Brain microvascular endothelial cell (primary cell): ENCODE data around the gene SOAT2.

ENCODE experiments used
- DNase-seq: peaks from one replicate; pipeline ENCODE4 v3.0.0-alpha.2; 2020
- H3K27ac ChIP-seq: fragments of 250-450 bp; sonication (Bioruptor Pico); 2 replicates; pipeline ENCODE4 v1.5.1; 2020; ENCODE audit warnings: mild to moderate bottlenecking, moderate library complexity
- H3K27me3 ChIP-seq: fragments of 250-450 bp; sonication (Bioruptor Pico); replicated peaks from 2 replicates; pipeline ENCODE4 v1.5.1; 2020; ENCODE audit warnings: mild to moderate bottlenecking
- H3K36me3 ChIP-seq: fragments of 250-450 bp; sonication (Bioruptor Pico); replicated peaks from 2 replicates; pipeline ENCODE4 v1.5.1; 2020; ENCODE audit warnings: mild to moderate bottlenecking
- H3K4me3 ChIP-seq: 2 replicates; pipeline ENCODE4 v1.5.1; 2011; ENCODE audit warnings: low read depth, mild to moderate bottlenecking, control low read depth, low read length, moderate library complexity
- in situ Hi-C: cut with HindIII; loops from 2 replicates; pipeline ENCODE4 v1.10.0; 2017; ENCODE audit warnings: low sequenced_read_pairs, low pct_ligation_motif_present
- TF ChIP-seq, protein P1 (sequence below): IDR thresholded peaks from 2 replicates; pipeline ENCODE4 v1.5.1; 2011; ENCODE audit warnings: low read depth, mild to moderate bottlenecking, moderate library complexity, low read length, control low read depth, inconsistent platforms; ENCODE audit errors: missing control alignments

The SOAT2 gene

DNA sequence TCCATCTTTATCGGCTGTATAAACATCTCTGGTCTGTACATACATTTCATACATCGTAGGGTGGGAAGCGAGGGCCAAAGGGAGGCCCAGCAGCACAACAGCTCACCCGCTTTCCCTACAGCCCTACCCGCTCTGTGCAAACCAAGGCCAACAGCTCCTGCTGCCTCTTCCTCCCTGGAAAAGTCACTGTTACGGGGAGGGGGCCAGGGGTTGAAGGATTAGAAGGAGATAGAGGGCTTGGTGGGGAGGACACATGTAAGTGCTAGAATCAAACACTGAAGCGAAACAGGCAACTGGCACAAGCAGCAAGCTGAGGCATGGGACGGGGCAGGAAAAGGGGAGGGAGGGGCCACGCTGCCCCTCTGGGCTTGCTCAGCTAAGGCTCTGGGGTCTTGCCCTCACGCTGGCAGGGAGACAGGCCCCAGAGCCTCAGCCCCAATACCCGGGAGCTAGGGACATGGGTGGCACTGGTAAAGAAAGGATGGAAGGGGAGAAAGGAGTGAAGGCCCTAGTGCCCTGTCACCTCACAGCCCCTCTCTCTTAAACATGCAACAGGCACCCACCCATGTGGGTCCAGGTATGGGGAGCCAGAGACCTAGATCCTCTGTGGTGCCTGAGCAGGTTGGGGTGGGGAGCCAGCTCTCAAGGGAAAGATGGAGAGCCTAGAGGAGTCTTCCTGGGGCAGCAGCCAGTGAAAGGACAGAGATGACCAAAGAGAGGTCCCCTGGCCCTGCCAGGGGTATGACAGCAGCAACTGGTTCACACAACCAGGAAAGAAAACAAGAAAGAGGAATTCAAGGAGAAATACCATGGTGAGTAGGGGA is 38.5 kb upstream of the SOAT2 start:
- peak overlapping the region; percentile 46 for H3K27ac ChIP-seq
- TF ChIP-seq, protein P1, sequence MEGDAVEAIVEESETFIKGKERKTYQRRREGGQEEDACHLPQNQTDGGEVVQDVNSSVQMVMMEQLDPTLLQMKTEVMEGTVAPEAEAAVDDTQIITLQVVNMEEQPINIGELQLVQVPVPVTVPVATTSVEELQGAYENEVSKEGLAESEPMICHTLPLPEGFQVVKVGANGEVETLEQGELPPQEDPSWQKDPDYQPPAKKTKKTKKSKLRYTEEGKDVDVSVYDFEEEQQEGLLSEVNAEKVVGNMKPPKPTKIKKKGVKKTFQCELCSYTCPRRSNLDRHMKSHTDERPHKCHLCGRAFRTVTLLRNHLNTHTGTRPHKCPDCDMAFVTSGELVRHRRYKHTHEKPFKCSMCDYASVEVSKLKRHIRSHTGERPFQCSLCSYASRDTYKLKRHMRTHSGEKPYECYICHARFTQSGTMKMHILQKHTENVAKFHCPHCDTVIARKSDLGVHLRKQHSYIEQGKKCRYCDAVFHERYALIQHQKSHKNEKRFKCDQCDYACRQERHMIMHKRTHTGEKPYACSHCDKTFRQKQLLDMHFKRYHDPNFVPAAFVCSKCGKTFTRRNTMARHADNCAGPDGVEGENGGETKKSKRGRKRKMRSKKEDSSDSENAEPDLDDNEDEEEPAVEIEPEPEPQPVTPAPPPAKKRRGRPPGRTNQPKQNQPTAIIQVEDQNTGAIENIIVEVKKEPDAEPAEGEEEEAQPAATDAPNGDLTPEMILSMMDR, result no peak
- in situ Hi-C loops, result no loop called here
- H3K27me3 ChIP-seq, result no peaks in the 10 kb centered on the region
- no peak overlapping the region for H3K4me3 ChIP-seq
- DNase-seq, result no peak
- peaks cover 49% of the 10 kb centered on the region for H3K36me3 ChIP-seq

DNA sequence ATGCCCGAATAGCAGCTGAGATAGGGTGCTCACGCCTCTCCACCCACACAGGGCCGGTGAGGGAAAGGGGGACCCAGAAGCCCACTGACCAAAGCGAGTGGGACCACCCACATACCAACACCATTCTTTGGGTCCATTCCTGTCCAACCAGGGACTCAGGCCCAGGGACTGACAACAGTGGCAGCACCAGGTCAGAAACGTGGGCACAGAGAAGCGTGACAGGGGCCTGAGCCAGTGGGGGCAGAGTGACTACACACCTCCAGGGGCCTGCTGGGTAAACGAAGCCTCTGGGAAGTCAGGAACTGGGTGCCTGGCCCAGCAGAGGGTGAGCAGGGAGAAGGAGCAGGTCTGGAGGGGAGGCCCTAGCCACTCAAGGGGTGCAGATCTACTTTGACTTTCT is 37.8 kb upstream of the SOAT2 start:
- DNase-seq, result no peak
- Histone ChIP-seq H3K36me3 (peaks cover 44% of the 10 kb centered on the region), H3K27me3 (no peaks in the 10 kb centered on the region), H3K27ac (no peak overlapping the region), H3K4me3 (no peak overlapping the region)
- TF ChIP-seq, protein P1, result no peak
- in situ Hi-C loops, result no loop called here

DNA sequence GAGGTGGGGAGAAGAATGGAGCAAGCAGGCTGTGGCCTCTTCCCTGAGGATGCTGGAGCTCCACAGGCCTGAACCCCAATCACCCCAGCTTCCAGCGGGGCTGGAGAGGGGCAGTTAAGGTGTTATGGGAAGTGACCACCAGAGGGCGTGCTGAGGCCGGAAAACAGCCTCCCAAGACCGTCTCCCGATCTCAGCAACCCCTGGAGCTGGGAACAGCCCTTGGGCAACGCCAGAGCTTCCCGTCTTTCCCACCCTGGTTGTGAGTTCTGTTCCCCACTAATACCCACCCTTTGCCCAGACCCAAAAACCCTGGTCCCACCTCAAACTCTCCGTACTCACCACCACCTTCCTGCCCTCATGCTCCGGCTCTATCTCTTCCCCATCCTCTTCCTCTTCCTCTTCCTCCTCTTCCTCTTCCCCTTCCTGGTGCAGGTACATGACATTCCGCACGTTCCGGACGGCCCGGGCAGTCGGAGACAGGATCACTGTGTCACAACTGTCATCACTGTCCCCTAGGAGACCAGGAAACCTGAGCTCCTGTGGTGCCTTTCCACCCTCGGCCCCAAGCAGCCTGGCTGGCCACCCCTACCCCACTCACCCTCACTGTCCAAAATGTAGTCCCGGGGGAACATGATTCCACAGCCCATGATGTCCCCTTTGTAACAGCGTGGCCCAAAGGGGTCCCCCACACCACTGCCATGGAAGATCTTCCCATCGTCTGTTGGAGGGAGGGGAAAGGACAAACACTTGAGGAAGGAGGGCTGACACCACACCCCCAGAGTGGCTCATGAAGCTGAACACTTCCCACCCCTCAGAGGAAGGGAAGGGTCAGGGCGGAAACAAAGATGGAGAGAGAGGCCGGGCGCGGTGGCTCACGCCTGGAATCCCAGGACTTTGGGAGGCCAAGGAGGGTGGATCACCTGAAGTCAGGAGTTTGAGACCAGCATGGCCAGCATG is 37.0 kb upstream of the SOAT2 start:
- Histone ChIP-seq H3K27ac (peak overlapping the region; percentile 78), H3K4me3 (no peak overlapping the region), H3K36me3 (peaks cover 41% of the 10 kb centered on the region), H3K27me3 (no peaks in the 10 kb centered on the region)
- DNase-seq, result no peak
- in situ Hi-C loops, result no loop called here
- TF ChIP-seq, protein P1, result peak; percentile 92

DNA sequence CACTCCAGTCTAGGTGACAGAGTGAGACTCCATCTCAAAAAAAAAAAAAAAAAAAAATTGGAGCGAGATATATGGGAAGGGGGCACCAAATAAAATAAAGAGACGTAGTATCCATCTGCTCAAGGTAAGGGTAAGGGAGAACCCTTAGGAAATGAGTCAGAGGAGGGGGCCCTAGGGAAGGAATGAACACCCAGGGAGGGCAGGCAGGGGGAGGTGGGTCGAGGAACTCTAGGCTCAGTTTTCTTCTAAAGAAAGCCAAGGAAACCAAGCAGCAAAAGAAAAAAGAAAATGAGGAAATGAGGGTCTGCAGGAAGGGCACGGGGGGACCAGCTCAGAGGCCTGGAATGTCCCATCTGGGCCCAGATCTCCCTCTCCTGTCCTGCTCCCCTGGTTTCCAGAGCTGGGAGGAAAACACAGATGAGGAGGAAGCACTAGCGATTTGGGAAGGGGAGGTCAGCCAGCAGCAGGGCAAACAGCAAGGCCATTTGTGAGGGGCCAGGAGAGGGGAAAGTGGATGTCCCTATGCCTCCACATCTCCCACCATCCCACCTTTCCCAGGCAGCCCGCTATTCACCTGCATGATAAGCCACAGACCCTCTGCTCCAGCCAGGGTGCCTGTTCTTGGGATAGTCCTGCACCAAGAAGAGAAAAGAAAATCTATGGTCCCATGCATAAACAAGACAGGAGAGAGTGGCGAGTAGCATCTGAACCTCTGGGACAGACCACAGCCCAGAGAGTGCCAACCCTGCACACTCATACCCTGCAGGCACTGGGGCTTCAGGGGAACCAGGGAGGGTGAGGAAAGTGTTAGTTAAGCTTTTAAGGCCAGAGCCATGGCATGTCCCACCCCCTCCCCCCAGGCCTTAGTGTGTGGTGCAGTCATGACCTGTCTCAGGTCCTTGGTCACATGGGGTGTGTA is 36.0 kb upstream of the SOAT2 start:
- H3K4me3 ChIP-seq, result no peak overlapping the region

More for the DNA sequence above, 36.0 kb upstream of the SOAT2 start:
- H3K27me3 ChIP-seq, result no peaks in the 10 kb centered on the region
- in situ Hi-C loops, result no loop called here
- H3K36me3 ChIP-seq, result peaks cover 35% of the 10 kb centered on the region
- DNase-seq, result no peak
- no peak overlapping the region for H3K27ac ChIP-seq
- TF ChIP-seq, protein P1, result no peak
